K562 (cell line): ENCODE results near the gene GBA2. TPM values are rescaled to one million over a fixed set of nuclear protein-coding genes. Genes with fewer than 3 reads are reported as not detected.

Experiments
- ATF1 ChIP-seq, 2 experiments: fragments of 450-650 bp in 1 of 2; IDR thresholded peaks; 2 replicates each; pipeline ENCODE4 v1.6.1; 2016; ENCODE audit warnings: missing compliant biosample characterization in 1 of 2, missing genetic modification characterization in 1 of 2
- MTA2 ChIP-seq: fragments of 450-650 bp; IDR thresholded peaks from 2 replicates; pipeline ENCODE4 v1.6.1; 2016; ENCODE audit warnings: low read depth
- MTF1 ChIP-seq: fragments of 250-450 bp; sonication (Bioruptor Pico); IDR thresholded peaks from 2 replicates; pipeline ENCODE4 v1.9.0; 2021; ENCODE audit warnings: moderate library complexity, mild to moderate bottlenecking, inconsistent platforms, borderline replicate concordance
- PRDM10 ChIP-seq: fragments of 450-650 bp; IDR thresholded peaks from 2 replicates; pipeline ENCODE4 v1.6.1; 2018; ENCODE audit not compliant: partially characterized antibody
- SAFB2 ChIP-seq: fragments of 200-400 bp; formaldehyde crosslinking; IDR thresholded peaks from 2 replicates; pipeline ENCODE4 v1.6.1; 2018; ENCODE audit warnings: borderline replicate concordance, low read length, low read depth, moderate library complexity; ENCODE audit not compliant: severe bottlenecking
- TFAM ChIP-seq: fragments of 250-450 bp; sonication (Bioruptor Pico); conservative IDR thresholded peaks from 2 replicates; pipeline ENCODE4 v1.5.0; 2021; ENCODE audit warnings: mild to moderate bottlenecking, moderate library complexity
- THRAP3 ChIP-seq: fragments of 450-650 bp; IDR thresholded peaks from 2 replicates; pipeline ENCODE4 v1.6.1; 2016; ENCODE audit warnings: mild to moderate bottlenecking, inconsistent platforms, borderline replicate concordance
- ZBTB40 ChIP-seq, 2 experiments: fragments of 450-650 bp in 1 of 2; sonication (generic) in 1 of 2; formaldehyde crosslinking in 1 of 2; IDR thresholded peaks; 2 replicates each; pipeline versions ENCODE4 v1.7.1 to v1.9.0; 2016 to 2022; ENCODE audit warnings: inconsistent platforms in 1 of 2, mild to moderate bottlenecking in 1 of 2, missing genetic modification reagents in 1 of 2
- ZNF134 ChIP-seq: fragments of 250-450 bp; sonication (Bioruptor Pico); conservative IDR thresholded peaks from 2 replicates; pipeline ENCODE4 v1.4.0; 2020
- ZNF512 ChIP-seq: IDR thresholded peaks from 2 replicates; pipeline ENCODE4 v1.6.1; 2016; ENCODE audit warnings: missing genetic modification characterization, missing compliant biosample characterization
- polyA plus RNA-seq, 8 experiments: library from polyadenylated mRNA; depleted of rRNA in 4 of 8; stranded (reverse) in 5 of 8; unstranded in 3 of 8; fragments of >200 nt; fragmentation: Nextera tagmentation in 2 of 8; fragmentation: Illumina TruSeq in 1 of 8; extraction: Ambion mirVana in 2 of 8; extraction: Trizol in 1 of 8; gene quantifications; 2 replicates each; pipeline versions ENCODE4 v1.2.1 to v1.2.3, GENCODE V29; 2011 to 2014; ENCODE audit warnings: inconsistent platforms in 1 of 8, missing spikeins in 1 of 8
- total RNA-seq, 7 experiments: library from RNA; depleted of rRNA in 6 of 7; stranded (reverse); fragments of >200 nt in 6 of 7; fragmentation: Illumina TruSeq in 2 of 7; extraction: Trizol in 2 of 7; gene quantifications; 2 replicates each; pipeline versions ENCODE4 v1.2.1 to v1.2.3, GENCODE V29; 2011 to 2021; ENCODE audit warnings: low replicate concordance in 1 of 7

Gene GBA2
- total and polyA plus RNA-seq, 9 of the 15 experiments (the other 6 are each of a cell fraction or from before 2014, with no cell fraction given) = 14.1 to 60.4 (median 32.1) TPM

- TF ChIP-seq ZBTB40 (IDR thresholded peaks at IDR 0.05) (peak; percentile 33; the same call in 1 of the 2 replicates), ZBTB40 (CRISPR knock-in tag; IDR thresholded peaks at IDR 0.05) (no peak), THRAP3 (no peak), ZNF512 (no peak), ZNF134 (CRISPR knock-in tag) (no peak), ATF1 (CRISPR knock-in tag; IDR thresholded peaks at IDR 0.05) (no peak), ATF1 (tag; IDR thresholded peaks at IDR 0.05) (no peak), SAFB2 (no peak), MTF1 (CRISPR knock-in tag) (no peak), MTA2 (no peak), TFAM (CRISPR knock-in tag) (no peak), PRDM10 (no peak)
These were observed 7.5 kb upstream of the GBA2 start (continued) for GRCh38 chr9:35756275-35757225.
